Measurements from ENCODE around the gene AMDHD2.
A peak's percentile ranks its signal among the peaks of the same experiment; 100 is the strongest.
"Not testable (repeated sequence)": the region's sequence is repeated elsewhere in the genome, so short reads cannot be mapped to it uniquely, and the experiment has no call there.

Gene AMDHD2

DNA sequence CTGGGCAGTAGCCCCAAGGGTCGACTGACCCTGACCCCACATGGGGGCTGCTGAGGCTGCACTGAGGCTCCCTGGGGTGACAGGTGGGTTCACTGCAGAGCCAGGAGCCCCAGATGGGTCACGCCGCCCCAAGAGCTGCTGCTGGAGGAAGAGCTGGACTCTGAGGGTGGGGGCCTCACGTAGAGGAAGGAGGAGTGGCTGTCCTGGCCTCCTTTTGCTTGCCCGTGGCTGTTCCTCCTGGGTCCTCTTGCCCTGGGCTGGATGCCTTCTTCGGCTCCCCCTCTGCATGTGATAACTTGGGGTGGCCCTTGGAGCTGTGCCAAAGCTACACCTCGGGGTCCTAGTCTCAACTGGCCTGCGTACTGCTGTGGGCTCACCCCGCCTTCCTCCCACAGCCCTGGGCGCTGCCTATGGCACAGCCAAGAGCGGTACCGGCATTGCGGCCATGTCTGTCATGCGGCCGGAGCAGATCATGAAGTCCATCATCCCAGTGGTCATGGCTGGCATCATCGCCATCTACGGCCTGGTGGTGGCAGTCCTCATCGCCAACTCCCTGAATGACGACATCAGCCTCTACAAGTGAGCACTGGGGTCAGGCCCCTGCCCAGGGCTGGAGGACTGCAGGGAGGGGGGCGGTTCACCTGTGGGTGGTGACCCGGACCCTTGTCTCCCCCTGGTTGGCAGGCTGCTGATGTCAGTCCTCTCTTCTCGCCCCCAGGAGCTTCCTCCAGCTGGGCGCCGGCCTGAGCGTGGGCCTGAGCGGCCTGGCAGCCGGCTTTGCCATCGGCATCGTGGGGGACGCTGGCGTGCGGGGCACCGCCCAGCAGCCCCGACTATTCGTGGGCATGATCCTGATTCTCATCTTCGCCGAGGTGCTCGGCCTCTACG lies 1.1 kb upstream of the AMDHD2 start:
- no peak for DNase-seq

DNA sequence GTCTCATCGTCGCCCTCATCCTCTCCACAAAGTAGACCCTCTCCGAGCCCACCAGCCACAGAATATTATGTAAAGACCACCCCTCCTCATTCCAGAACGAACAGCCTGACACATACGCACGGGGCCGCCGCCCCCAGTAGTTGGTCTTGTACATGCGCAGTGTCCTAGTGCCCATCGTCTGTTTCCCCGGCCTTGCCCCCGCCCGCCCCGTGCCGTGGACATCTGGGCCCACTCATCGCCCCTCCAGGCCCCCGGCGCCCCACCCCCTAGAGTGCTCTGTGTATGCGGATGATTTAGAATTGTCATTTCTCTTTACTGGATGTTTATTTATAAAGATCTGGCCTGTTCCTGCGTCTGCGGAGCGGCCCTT lies 475 bp upstream of the AMDHD2 start:
- DNase-seq, result no peak

DNA sequence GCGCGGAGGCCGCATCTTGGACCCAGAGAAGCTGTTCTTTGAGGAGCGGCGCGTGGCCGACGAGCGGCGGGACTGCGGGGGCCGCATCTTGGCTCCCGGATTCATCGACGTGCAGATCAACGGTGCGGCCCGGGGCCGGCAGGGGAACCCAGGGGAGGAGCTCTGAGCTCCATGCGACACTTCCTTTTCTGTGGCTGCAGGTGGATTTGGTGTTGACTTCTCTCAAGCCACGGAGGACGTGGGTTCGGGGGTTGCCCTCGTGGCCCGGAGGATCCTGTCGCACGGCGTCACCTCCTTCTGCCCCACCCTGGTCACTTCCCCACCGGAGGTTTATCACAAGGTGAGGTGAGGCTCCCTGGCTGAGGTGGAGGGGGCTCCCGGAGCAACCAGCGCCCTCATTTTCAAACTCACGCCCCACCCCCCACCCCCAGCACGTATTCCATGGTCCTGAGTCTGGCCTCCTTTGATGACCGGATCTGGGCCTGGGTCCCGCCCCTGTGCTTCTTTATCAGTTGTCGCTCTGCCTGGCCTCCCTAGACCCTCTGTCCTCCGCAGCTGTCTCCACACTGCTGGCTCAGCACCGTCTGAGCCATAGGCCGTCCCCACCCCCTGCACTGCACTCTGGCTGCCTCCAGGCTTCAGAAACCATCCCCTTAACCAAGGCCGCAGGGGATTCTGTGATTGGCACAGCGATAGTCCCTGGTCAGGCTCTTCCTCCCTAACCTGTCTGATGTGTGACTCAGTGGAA lies 787 bp downstream of the AMDHD2 start:
- no peak for DNase-seq

DNA sequence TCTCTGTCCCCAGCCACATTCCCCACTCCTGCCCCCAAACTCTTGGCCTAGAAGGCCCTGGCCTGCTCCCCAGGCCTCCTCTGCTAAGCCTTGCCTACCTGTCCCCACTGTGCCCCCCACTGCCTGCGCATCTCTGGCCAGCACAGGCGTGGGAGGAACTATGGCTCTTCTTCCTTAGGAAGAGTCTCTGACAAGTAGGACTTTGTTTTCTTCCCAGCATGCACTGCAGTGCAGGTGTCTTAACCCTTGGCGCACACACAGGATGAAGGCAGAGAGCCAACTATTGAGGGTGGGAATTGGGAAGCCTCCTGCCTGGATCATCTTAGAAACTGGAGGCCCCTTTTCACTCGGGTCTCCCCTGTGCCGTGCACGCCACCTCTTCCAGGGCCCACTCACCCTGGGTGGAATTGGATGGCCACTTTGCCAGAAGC lies 3.6 kb downstream of the AMDHD2 start:
- DNase-seq, result no peak

DNA sequence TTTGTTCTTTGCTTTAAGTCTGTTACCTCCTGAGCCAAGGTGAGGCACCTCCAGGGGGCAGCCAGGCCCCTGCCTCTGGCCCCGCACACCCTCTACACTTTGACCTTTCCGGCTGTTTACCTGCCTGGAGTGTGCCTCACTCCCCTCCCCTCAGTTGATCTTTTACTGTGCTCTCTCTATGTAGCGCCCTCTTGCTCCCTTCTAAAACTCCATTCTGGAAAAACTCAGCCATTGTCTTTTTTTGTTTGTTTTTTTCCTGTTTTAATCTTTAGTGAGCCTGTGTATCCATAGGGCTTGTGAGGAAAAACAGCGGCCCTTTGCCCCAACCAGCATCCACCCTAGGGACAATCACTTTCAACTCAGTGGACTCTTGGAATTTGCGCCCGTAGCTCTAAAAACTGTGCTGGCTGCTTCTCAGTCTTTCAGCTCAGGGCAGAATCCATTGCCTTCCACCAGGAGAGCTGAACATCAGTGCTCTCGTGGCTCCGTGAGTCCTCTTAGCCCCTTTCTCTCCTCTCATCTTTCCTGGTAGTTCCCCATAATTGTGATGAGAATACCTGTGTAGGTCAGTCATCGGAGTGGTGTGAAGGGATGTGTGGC lies 4.3 kb downstream of the AMDHD2 start:
- DNase-seq, result no peak

DNA sequence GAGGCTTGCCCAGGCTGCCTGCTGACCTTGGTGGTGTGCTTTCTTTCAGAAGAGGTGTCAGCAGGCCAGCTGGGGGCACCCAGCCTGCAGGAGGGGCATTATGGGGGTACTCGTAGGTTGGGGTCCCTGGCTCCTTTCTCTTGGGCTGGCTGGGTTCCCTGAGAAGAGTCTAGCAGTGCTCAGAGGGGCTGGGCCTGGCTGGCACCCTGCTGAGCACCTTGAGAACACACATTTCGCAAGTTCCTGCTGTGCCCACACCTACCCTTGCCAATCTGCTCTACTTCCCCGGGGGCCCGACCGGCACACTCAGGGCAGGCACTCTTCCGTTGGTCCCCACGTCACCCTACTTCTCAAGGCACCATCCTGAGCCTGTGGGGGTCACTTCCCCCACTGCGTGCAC lies 6.0 kb downstream of the AMDHD2 start:
- DNase-seq, result no peak

DNA sequence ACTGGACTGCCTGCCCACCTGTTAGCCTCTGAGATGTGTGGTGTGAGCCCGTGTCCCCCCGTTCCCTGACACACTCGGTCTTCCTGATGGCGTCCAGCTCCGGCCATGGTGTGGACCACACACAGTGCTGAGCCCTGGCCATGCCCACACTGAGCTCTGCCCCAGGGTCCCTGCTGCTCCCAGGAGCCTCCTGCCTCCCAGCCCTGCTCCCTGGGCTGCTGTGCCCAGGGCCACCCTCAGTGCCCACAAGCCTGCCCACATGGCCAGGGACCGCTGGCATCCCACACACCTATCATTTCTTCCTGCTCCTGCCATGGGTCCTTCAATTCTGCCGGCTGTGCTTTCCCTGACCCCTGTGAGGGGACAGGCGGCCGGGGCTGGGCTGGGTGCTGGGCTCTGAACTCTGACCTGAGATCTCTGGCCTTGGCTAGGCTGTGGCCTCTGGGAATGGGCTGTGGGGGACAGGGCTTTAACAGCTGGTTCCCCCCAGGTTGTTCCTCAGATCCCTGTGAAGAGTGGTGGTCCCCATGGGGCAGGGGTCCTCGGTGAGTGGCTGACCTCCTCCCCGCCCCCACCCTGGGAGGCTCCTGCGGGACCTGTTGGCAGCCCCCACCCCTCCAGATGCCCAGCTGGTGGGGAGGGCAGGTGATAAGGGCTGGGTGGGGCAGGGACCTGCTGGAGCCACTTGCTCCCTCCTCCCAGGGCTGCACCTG lies 7.1 kb downstream of the AMDHD2 start:
- no peak for DNase-seq

DNA sequence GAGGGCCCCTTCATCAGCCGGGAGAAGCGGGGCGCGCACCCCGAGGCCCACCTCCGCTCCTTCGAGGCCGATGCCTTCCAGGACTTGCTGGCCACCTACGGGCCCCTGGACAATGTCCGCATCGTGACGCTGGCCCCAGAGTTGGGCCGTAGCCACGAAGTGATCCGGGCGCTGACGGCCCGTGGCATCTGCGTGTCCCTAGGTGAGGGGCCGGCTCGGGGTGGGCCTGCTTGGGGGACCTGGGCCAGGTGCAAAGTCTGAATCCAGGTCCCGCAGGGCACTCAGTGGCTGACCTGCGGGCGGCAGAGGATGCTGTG lies 7.6 kb downstream of the AMDHD2 start:
- no peak for DNase-seq

DNA sequence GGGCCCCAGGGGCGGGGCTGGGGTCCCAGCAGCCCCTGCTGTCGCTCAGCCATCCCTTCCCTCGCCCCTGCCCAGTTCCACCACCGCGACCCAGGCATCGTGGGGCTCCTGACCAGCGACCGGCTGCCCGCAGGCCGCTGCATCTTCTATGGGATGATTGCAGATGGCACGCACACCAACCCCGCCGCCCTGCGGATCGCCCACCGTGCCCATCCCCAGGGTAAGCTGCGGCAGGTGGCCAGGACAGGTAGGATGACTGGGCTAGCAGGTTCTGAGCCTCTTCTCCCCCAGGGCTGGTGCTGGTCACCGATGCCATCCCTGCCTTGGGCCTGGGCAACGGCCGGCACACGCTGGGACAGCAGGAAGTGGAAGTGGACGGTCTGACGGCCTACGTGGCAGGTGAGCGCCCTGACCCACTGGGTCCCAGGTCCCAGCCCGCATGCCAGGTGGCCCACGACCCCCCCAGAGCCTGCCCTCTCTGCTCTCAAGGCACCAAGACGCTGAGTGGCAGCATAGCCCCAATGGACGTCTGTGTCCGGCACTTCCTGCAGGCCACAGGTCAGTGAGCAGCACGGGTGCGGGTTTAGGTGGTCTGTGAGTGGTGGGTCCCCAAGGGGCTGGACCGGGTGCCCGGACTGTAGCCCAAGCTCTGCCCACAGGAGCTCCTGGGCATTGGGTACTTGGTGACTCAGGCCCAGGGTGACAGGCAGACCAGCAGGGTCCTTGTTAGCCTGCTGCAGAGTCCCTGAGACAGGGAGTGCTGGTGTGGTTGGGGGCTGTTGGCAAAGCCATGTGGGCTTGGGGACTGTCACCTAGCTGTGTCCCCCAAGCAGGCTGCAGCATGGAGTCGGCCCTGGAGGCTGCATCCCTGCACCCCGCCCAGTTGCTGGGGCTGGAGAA lies 8.2 kb downstream of the AMDHD2 start:
- no peak for DNase-seq

DNA sequence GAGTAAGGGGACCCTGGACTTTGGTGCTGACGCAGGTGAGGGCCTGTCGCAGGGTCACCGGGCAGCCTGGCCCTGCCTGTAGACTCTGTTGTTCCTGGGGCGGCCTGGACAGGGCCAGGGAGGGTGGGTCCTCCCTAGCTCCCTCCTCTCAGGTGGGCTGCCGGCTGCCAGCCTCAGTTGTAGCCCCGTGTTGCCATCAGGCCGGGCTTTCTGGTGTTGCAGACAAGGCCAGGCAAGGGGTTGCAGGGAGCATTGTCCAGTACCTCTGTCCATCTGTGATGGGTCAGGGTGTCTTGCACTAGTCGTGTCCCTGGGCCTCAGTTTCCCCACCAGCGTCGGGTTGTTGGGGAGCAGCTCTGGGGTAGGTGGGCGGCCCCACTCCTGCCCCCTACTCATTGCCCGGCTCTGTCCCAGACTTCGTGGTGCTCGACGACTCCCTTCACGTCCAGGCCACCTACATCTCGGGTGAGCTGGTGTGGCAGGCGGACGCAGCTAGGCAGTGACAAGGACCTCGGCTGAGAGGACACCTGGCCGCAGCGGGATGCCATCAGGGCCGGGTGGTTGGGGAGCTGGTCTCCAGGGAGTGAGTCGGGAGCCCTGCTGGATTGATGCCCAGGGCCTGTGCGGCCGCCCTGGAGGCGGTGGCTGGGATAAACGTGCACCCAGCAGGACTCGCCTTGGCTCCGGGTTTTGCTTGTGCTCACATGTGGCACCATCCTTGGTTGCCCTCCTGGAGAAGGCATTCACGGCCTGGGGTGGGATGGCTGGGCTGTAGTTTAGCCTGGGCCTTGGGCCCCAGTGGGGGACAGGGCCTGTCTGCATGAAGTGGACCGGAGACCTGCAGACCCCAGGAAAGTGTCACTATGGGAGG lies 9.1 kb downstream of the AMDHD2 start:
- DNase-seq, result no peak

DNA sequence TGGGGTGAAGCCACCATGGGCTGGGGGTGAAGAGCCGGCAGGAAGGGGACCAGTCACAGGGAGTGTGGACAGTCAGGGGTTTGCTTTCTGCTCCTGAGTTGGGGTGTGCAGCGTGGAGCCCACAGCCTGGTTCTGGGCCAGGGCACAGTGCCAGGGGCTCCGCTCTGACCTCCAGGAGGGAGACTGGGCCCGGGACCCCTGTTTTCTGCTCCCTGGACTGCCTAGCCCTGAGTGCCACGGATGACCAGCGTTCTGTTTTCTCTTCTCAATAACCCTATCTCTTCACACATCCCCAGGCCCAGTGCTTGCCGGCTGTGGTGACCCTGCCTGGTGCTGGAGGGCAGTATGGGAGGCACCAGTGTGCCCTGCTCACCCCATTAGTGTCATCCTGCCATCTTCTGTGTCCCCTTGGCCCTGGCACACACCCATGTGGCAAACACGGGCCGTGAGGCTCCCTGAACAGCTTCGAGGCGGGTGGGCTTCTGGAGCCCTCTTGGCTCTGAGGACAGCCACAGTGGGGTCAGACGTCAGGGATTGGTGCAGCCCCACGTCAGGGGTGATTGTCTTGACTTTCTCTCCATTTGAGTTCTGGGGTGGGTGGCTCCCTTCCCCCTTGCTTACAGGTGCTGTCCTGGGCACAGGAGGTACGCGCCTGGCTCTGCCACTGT lies 9.9 kb downstream of the AMDHD2 start:
- no peak for DNase-seq

DNA sequence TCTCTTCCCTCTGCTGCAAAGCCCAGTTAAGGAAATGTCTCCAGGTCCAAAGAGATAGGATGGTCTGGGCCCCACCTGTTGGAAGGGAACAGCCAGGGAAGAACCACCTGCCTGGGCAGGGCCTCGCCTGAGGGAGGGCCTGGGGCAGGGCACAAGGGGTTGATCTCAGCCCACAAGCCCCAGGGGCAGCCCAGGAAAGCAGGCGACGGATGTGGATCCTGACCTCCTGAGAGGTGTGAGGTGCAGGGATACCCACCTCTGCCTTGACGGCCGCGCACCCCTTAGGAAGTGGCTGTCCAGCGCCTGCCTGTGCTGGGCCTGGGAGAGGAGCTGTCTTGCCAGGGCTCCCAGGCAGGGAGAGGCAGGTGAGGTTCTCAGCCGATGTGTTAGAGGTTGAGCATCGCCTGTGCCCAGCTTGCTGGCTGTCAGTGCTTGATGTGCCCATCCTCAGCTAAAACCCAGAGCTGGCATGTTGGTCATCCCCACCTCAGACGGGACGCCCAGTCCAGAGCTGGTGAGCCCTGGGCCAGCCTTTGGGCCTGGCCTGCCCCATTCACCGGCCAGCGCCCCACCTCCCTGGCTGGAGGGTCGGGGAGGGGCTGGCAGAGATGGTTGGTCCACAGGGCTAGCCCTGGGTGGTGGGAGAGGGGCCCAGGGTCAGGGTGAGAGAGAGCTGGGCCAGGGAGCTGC lies 10.6 kb downstream of the AMDHD2 start:
- DNase-seq, result no peak

DNA sequence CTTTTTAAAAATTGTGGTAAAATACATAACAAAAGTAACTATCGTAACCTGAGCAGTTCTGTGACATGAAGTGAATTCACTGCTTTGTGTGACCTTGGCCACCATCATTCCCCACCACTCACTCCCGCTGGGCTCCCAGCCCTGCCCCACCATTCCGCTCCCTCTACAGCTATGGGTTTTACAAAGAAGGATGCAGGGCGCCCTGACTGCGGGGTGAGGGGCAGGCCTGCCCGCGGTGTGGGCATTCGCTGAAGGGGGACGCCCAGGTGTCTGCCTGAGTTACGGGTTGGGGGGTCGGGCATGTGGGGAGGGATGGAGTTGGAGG lies 11.2 kb downstream of the AMDHD2 start, which contains the start of gene CEMP1:
Gene CEMP1 (minus strand): TSS at position 38 of the 325 bp plus-strand sequence. CDS start 335 bp downstream, outside the sequence.
- DNase-seq, result no peak

DNA sequence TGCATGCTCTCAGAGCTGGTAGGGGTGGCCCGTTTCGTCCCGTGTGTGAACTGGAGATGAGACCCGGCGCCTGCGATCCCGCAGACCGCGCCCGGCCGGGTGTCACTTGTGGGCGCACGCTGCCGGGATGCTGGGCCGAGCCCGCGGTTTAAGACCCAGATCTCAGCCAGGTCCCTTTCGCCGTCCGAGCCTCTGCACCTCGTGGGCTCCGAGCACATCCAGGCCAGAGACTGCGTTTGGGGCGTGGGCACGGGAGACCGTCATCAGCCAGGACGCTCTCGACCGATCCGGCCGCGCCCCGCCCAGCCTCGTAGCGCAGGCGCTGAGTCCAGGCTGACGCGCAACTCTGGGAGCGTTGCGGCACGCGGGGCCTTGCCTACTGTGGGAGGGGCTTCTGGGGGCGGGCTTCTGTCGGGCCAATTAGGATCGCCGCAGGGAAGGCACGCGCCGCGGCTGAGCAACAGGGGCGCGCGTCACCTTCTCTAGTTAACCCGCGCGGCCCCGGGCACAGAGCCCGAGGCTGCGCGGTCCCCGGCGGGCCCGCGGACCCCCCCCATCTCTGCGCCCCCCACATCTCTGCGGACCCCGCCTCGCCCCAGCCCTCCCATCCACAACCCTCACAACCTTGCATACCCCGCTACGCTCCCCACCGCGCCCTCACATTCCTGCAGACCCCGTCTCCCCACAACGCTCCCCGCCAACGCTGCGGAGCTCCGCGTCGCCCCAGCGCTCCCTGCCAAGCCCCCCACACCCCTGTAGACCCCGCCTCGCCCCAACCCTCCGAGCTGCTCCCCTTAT lies 11.7 kb downstream of the AMDHD2 start:
- DNase-seq, result peak; percentile 92

DNA sequence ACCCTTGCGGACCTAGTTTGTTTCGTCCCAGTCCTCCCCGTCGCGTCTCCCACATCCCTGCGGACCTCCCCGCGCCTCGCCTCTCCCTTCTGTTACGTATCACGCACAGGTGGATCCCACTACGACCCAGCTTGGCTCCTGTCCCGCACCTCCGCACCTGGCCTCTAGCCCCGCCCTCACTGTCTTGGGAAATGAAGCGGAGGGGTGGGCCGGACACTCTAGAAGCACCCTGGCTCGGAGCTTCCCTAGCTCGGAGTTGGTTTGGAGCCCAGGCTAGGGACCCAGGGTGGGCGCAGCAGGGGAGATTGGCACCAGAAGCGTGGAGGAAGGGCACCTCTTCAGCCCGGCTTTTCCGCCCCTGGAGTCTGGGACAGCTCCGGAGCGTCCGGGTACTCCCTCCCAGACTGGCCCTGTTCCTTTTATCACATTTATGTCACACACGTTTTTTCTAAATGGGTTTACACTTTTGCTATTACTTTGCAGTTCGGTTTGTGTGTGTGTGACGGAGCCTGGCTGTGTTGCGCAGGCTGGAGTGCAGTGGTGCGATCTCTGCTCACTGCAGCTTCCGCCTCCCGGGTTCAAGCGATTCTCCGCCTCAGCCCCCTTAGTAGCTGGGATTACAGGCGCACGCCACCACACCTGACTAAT lies 12.4 kb downstream of the AMDHD2 start:
- no peak for DNase-seq

DNA sequence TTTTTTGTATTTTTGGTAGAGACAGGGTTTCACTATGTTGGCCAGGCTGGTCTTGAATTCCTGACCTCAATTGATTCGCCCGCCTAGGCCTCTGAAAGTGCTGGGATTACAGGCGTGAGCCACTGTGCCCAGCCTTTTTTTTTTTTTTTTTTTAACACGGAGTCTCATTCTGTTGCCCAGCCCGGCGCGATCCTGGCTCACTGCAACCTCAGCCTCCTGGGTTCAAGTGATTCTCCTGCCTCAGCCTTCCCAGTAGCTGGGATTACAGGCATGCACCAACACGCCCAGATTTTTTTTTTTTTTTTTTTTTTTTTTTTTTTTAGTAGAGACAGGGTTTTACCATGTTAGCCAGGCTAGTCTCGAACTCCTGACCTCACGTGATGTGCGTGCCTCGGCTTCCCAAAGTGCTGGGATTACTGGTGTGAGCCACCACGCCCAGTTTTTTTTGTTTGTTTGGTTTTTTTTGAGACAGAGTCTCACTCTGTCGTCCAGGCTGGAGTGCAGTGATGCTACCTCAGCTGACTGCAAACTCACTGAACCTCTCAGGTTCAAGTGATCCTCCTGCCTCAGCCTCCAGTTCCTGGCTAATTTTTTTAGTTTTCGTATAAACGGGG lies 13.1 kb downstream of the AMDHD2 start:
- DNase-seq, result not testable (repeated sequence)

DNA sequence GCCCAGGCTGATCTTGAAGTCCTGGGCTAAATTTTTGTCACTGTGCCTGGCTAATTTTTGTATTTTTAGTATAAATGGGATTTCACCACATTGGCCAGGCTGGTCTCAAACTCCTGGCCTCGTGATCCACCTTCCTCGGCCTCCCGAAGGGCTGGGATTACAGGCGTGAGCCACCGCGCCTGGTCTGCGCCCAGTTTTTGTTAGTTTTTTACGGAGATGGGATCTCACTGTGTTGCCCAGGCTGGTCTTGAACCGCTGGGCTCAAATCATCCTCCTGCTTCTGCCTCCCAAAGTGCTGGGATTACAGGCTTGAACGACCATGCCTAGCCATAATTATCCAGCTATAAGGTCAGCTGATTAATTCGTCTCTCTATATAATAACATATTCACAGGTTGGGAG lies 13.7 kb downstream of the AMDHD2 start:
- DNase-seq, result no peak

DNA sequence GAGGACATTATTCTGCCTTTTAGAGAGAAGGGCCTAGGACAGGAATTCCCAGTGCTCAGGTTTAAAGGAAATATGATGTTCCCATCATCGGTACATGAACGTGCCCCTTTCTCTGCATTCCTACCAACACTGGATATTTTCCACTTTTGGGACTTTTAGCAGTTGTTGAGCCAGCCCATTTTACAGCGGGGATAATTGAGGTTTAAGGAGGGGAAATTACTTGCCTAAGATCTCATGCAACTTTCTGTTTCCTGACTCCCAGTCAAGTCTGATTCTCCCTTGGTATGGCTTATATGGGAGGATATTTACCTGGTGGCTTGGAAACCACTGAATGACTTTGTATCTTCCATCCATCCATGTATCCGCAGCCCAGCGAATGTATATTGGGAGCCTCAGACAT lies 14.2 kb downstream of the AMDHD2 start:
- DNase-seq, result not testable (repeated sequence)

All from NCI-H446 treated with DMSO at 0.1 percent for 48 hours (cell line).